Spleen (tissue), 11 donors: ENCODE results near the gene DNAJC4. TPM values are rescaled to one million over a fixed set of nuclear protein-coding genes. Genes with fewer than 3 reads are reported as not detected.

Source experiments
- DNase-seq: peaks from one replicate; pipeline ENCODE4 v3.0.0-alpha.2; 2020
- H3K27ac ChIP-seq, 8 donors: fragments of 200-600 bp; sonication (generic) in 7 of 8; 1 replicate in 4 of 8; 2 replicates in 4 of 8; pipeline versions ENCODE4 v1.5.0 to v1.8.0; 2016 to 2021; ENCODE audit warnings: inconsistent platforms in 4 of 8, mild to moderate bottlenecking in 4 of 8, moderate library complexity in 1 of 8
- H3K27me3 ChIP-seq, 7 donors: fragments of 200-600 bp; sonication (generic) in 6 of 7; replicated peaks in 1 of 7; 1 replicate in 4 of 7; 2 replicates in 3 of 7; pipeline versions ENCODE4 v1.5.0 to v1.8.0; 2016 to 2021; ENCODE audit warnings: inconsistent platforms in 3 of 7, mild to moderate bottlenecking in 1 of 7
- H3K36me3 ChIP-seq, 6 donors: fragments of 200-600 bp; sonication (generic) in 5 of 6; 1 replicate in 4 of 6; 2 replicates in 2 of 6; pipeline versions ENCODE4 v1.5.0 to v1.8.0; 2016 to 2021; ENCODE audit warnings: inconsistent platforms in 2 of 6
- H3K4me1 ChIP-seq, 6 donors: fragments of 200-600 bp; sonication (generic) in 5 of 6; 1 replicate in 3 of 6; 2 replicates in 3 of 6; pipeline versions ENCODE4 v1.5.0 to v1.8.0; 2016 to 2021; ENCODE audit warnings: inconsistent platforms in 3 of 6
- H3K4me3 ChIP-seq, 8 donors: fragments of 200-600 bp; sonication (generic) in 7 of 8; 1 replicate in 4 of 8; 2 replicates in 4 of 8; pipeline versions ENCODE4 v1.5.0 to v1.8.0; 2016 to 2021; ENCODE audit warnings: inconsistent platforms in 4 of 8, mild to moderate bottlenecking in 4 of 8, moderate library complexity in 2 of 8
- H3K9me3 ChIP-seq, 8 donors: fragments of 200-600 bp; sonication (generic) in 7 of 8; 1 replicate in 4 of 8; 2 replicates in 4 of 8; pipeline versions ENCODE4 v1.5.0 to v1.8.0; 2016 to 2021; ENCODE audit warnings: inconsistent platforms in 4 of 8
- POLR2A ChIP-seq, 3 donors: fragments of 450-650 bp; IDR thresholded peaks; one replicate each; pipeline ENCODE4 v1.5.1; 2017; ENCODE audit warnings: antibody characterized with exemption in 3 of 3, mild to moderate bottlenecking in 1 of 3
- POLR2AphosphoS5 ChIP-seq, 3 donors: sonication (generic); formaldehyde crosslinking; IDR thresholded peaks; one replicate each; pipeline ENCODE4 v1.5.1; 2017; ENCODE audit warnings: antibody characterized with exemption in 3 of 3
- WGBS, 5 donors: extraction: QIAGEN DNeasy Blood & Tissue Kit in 3 of 5; methylation state at CpG; one replicate each; pipeline versions ENCODE4 v1.1.5 to v1.1.7; 2013 to 2018; 5-methylcytosine and 5-hydroxymethylcytosine counted together
- intact Hi-C: fragments of 100-400 bp; cut with DNase I; formaldehyde crosslinking; loops from one replicate; pipeline ENCODE4 v1.15.0; 2023; ENCODE audit warnings: low total_unique reads
- polyA plus RNA-seq, 3 donors: library from polyadenylated mRNA; stranded (reverse); fragments of 200-250 nt; gene quantifications; one replicate each; pipeline ENCODE4 v1.2.1, GENCODE V29; 2013
- total RNA-seq, 7 donors: library from RNA; depleted of rRNA in 3 of 7; stranded (reverse); fragments of >200 nt in 3 of 7; fragmentation: NEBNext Ultra II Directional in 4 of 7; extraction: Animal tissue kit (Norgen Biotek cat#: 25700) in 4 of 7; gene quantifications; one replicate each; pipeline versions ENCODE4 v1.1.0 to v1.2.1, GENCODE V29; 2016 to 2021
- TF ChIP-seq, protein P1 (sequence below), 11 experiments: fragments of 200-600 bp in 7 of 11; fragments of 450-650 bp in 4 of 11; sonication (generic) in 4 of 11; IDR thresholded peaks in 8 of 11; conservative IDR thresholded peaks in 3 of 11; 1 replicate in 7 of 11; 2 replicates in 4 of 11; pipeline versions ENCODE4 v1.4.0 to v1.8.0; 2016 to 2021; ENCODE audit warnings: antibody characterized with exemption in 11 of 11, inconsistent platforms in 4 of 11, mild to moderate bottlenecking in 1 of 11
- donor health status: healthy with polysubstance abuse.
- donor health status: DM: no; HTN: no; CAD: no; lungs with moderate emphysema.
- donor health status: DM: no; HTN: no; CAD: no.
- donor health status: Bipolar disorder and iron deficiency.
- donor health status: healthy.
- donor health status: DM: no; HTN: no; CAD: no.
- donor health status: DM: yes; HTN: yes; CAD: no.

The DNAJC4 gene
- total and polyA plus RNA-seq, 10 donors = 28.0 to 113 (median 54.2) TPM

DNA sequence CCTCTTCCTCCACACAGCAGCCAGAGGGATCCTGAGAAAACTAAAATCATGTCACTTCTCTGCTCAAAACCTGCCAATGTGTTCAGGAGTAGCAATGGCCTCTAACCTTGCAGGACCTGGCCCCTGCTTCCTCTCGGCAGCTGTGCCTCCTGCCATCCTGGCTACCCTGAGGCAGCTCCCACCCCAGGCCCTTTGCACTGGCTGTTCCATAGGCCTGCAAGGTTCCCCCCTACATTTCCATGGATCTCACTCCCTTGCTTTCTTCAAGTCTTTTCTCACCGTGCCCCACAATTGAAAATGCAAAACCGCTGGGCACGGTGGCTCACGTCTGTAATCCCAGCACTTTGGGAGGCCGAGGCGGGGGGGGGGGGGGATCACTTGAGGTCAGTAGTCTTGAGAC lies 46.5 kb upstream of the DNAJC4 start:
- TF ChIP-seq POLR2A (IDR thresholded peaks at IDR 0.05) (no peak), POLR2AphosphoS5 (IDR thresholded peaks at IDR 0.05) (no peak)
- TF ChIP-seq, protein P1, sequence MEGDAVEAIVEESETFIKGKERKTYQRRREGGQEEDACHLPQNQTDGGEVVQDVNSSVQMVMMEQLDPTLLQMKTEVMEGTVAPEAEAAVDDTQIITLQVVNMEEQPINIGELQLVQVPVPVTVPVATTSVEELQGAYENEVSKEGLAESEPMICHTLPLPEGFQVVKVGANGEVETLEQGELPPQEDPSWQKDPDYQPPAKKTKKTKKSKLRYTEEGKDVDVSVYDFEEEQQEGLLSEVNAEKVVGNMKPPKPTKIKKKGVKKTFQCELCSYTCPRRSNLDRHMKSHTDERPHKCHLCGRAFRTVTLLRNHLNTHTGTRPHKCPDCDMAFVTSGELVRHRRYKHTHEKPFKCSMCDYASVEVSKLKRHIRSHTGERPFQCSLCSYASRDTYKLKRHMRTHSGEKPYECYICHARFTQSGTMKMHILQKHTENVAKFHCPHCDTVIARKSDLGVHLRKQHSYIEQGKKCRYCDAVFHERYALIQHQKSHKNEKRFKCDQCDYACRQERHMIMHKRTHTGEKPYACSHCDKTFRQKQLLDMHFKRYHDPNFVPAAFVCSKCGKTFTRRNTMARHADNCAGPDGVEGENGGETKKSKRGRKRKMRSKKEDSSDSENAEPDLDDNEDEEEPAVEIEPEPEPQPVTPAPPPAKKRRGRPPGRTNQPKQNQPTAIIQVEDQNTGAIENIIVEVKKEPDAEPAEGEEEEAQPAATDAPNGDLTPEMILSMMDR (IDR thresholded peaks at IDR 0.05 in 8 of 11, conservative IDR thresholded peaks at IDR 0.05 in 3 of 11) = no peak
- Histone ChIP-seq H3K4me1 (peaks cover 25 to 49% (median 43%) of the 10 kb centered on the region in 6 donors), H3K9me3 (no peaks in the 10 kb centered on the region), H3K4me3 (no peak overlapping the region), H3K27me3 (no peaks in the 10 kb centered on the region), H3K27ac (peak overlapping the region in 4 of 8 donors; percentile 26 to 92 (median 57)), H3K36me3 (peaks cover 0 to 7% (median 0%) of the 10 kb centered on the region in 6 donors)
- intact Hi-C loops = no loop called here
- 81 to 95% (median 85%) methylated on average over 6 to 7 of the region's 7 CpGs for WGBS, 5 donors
- DNase-seq = no peak

DNA sequence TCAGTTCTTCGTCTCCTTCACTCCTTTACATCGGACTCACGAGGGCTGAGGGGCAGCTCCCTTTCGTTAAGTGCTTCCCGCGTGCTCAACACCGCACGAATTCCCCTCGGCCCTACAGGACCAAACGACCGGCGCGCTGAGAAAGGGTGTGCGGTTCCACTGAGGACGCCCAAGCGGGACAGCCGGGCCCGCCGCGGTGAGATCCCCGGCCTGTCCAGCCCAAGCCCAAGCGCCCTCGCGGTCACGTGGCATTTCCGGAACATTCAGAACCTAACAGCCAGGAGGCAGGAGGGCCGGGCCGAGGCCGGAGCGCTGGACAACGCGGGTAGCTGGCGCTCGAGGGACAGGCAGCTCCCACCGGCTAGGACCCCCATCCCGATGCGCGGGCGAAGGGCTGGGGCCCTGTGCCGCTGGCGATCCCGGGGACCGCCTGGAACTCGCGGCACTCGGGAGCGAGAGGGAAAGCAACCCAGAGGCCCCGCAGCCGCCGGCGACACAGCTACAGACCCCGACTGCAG lies 45.1 kb upstream of the DNAJC4 start:
- 0 to 1% (median 0%) methylated on average over 12 to 52 of the region's 52 CpGs for WGBS, 5 donors
- H3K4me3 ChIP-seq = peak overlapping the region in 5 of 8 donors; percentile 43 to 66 (median 59)
- H3K36me3 ChIP-seq = peaks cover 0 to 18% (median 0%) of the 10 kb centered on the region in 6 donors
- no peaks in the 10 kb centered on the region for H3K27me3 ChIP-seq
- H3K4me1 ChIP-seq = peaks cover 36 to 49% (median 44%) of the 10 kb centered on the region in 6 donors
- DNase-seq = no peak
- TF ChIP-seq POLR2A (IDR thresholded peaks at IDR 0.05) (peak; percentile 26 to 99 (median 95)), POLR2AphosphoS5 (IDR thresholded peaks at IDR 0.05) (peak; percentile 97 to 99 (median 99))
- TF ChIP-seq, protein P1 (IDR thresholded peaks at IDR 0.05 in 8 of 11, conservative IDR thresholded peaks at IDR 0.05 in 3 of 11) = peak in 7 of 11 experiments; percentile 4 to 75 (median 42)
- no peaks in the 10 kb centered on the region for H3K9me3 ChIP-seq
- intact Hi-C loops = no loop called here
- peak overlapping the region in 5 of 8 donors; percentile 71 to 97 (median 92) for H3K27ac ChIP-seq

DNA sequence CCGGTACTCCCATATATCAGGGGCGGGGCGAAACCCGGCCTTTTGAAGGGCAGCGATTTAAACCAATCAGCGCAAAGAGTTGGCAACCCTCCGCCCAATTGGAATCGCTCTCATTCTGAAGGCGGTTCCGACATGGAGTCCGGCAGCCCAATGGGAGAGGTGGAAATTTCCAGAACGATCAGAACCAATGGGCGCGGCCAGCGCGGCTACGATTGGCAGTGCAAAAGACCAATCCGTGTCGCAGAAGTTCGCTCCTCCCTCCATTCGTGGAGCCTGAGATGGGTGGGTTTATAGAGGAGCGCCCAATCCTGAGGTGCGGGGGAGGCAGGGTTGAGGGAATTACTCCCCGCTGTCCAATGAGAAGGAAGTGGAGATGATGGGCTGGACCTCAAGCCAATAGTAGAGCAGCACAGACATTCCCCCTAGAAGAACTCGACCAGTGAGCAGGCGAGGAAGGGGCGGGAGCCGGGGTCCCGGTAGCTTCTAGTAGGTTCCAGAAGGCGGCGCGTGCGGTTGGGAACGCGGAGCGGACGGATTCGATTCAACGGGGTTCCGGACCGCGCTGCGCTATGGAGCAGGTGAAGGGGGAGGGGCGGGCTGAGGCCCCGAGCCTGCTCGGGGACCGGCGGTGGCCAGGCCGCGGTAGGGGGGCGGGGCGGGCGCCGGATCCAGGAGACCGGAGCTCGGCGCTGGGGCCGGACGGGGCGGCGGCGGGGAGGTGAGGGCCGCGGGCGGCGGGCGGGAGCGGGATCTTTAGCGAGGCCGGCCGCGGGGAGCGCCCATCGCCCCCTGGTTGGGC lies 44.5 kb upstream of the DNAJC4 start, which contains the start of gene STIP1:
Gene STIP1, plus strand, starts transcription at position 479 of the 799 bp plus-strand sequence. Its CDS starts 91 bp downstream, at position 570.
- intact Hi-C loops = no loop called here
- Histone ChIP-seq H3K27me3 (no peaks in the 10 kb centered on the region), H3K27ac (peak within 1 kb of the TSS in 5 of 8 donors; percentile 71 to 97 (median 92)), H3K36me3 (peaks cover 0 to 24% (median 0%) of the 10 kb centered on the region in 6 donors), H3K9me3 (no peaks in the 10 kb centered on the region), H3K4me1 (peaks cover 35 to 47% (median 43%) of the 10 kb centered on the region in 6 donors), H3K4me3 (peak within 1 kb of the TSS in 5 of 8 donors; percentile 43 to 66 (median 59))
- TF ChIP-seq, protein P1 (IDR thresholded peaks at IDR 0.05 in 8 of 11, conservative IDR thresholded peaks at IDR 0.05 in 3 of 11) = peak in 9 of 11 experiments; percentile 29 to 92 (median 64)
- TF ChIP-seq POLR2AphosphoS5 (IDR thresholded peaks at IDR 0.05) = peak; percentile 5 to 89 (median 43)
- TF ChIP-seq POLR2A (IDR thresholded peaks at IDR 0.05) = peak in 1 of 3 donors; percentile 69
- WGBS, 5 donors = 0 to 1% (median 0%) methylated on average over 34 to 74 of the region's 74 CpGs
- DNase-seq = peak; percentile 100
